Activated T-helper 1 cell treated with anti-CD3 and anti-CD28 coated beads, Interleukin-12 subunit alpha, Interleukin-12 subunit beta, Interleukin-2, Interleukin-4 antibody, amounts not matched to agents 30 ng/mL and 10 ng/mL and 1 ng/mL, durations not matched to agents 14 hours and 24 hours and 36 hours (primary cell): Measurements from ENCODE around the gene KIAA1549. TPM values are rescaled to one million over a fixed set of nuclear protein-coding genes. Genes with fewer than 3 reads are reported as not detected.

ENCODE experiments used
- DNase-seq: peaks from one replicate; pipeline ENCODE4 v3.0.0; 2021; ENCODE audit warnings: low spot score
- H3K27ac Mint-ChIP-seq: one replicate; pipeline ENCODE4 v1.8.0; 2021; ENCODE audit warnings: mild to moderate bottlenecking, mixed read lengths
- H3K27me3 Mint-ChIP-seq: one replicate; pipeline ENCODE4 v1.8.0; 2022; ENCODE audit warnings: mild to moderate bottlenecking, moderate library complexity, mixed read lengths; ENCODE audit not compliant: insufficient read depth
- H3K36me3 Mint-ChIP-seq: one replicate; pipeline ENCODE4 v1.8.0; 2021; ENCODE audit warnings: low read depth, mixed read lengths
- H3K4me1 Mint-ChIP-seq: one replicate; pipeline ENCODE4 v1.8.0; 2021; ENCODE audit warnings: low read depth, mixed read lengths
- H3K4me3 Mint-ChIP-seq: one replicate; pipeline ENCODE4 v1.8.0; 2021; ENCODE audit warnings: mild to moderate bottlenecking, moderate library complexity, mixed read lengths
- H3K9me3 Mint-ChIP-seq: one replicate; pipeline ENCODE4 v1.8.0; 2021; ENCODE audit warnings: mixed read lengths
- intact Hi-C: fragments of 100-400 bp; cut with micrococcal nuclease; formaldehyde crosslinking; loops from one replicate; pipeline ENCODE4 v1.15.1; 2024
- total RNA-seq: library from RNA; stranded (reverse); gene quantifications from 2 replicates; pipeline ENCODE4 v1.2.3, GENCODE V29; 2022

KIAA1549 gene
- total RNA-seq, 1 donor from 2014 or later, result 0.75 TPM

- Mint-ChIP-seq H3K4me1 (no peaks in the 10 kb centered on the region), H3K36me3 (no peaks in the 10 kb centered on the region), H3K27me3 (peaks cover 18% of the 10 kb centered on the region), H3K9me3 (no peaks in the 10 kb centered on the region), H3K4me3 (no peak overlapping the region), H3K27ac (no peak overlapping the region)
- no peak for DNase-seq
- intact Hi-C loops, result no loop called here
Measured at GRCh38 chr7:138967159-138967558, 14.0 kb downstream of the KIAA1549 start.

- H3K27ac Mint-ChIP-seq, result no peak overlapping the region
- DNase-seq, result no peak
- H3K36me3 Mint-ChIP-seq, result no peaks in the 10 kb centered on the region
- no peak overlapping the region for H3K4me3 Mint-ChIP-seq
- intact Hi-C loops, result no loop called here
- H3K4me1 Mint-ChIP-seq, result no peaks in the 10 kb centered on the region
- peaks cover 12% of the 10 kb centered on the region for H3K27me3 Mint-ChIP-seq
- no peaks in the 10 kb centered on the region for H3K9me3 Mint-ChIP-seq
Measured at GRCh38 chr7:138964624-138965436, 16.4 kb downstream of the KIAA1549 start.

GRCh38 chr7:138963675-138964074, 17.5 kb downstream of the KIAA1549 start:
- H3K9me3 Mint-ChIP-seq, result no peaks in the 10 kb centered on the region
- intact Hi-C loops, result no loop called here
- no peaks in the 10 kb centered on the region for H3K4me1 Mint-ChIP-seq
- peaks cover 12% of the 10 kb centered on the region for H3K27me3 Mint-ChIP-seq
- DNase-seq, result no peak
- H3K36me3 Mint-ChIP-seq, result no peaks in the 10 kb centered on the region
- no peak overlapping the region for H3K4me3 Mint-ChIP-seq
- H3K27ac Mint-ChIP-seq, result no peak overlapping the region

GRCh38 chr7:138962561-138963270, 18.5 kb downstream of the KIAA1549 start:
- intact Hi-C loops, result no loop called here

GRCh38 chr7:138961159-138961558, 20.0 kb downstream of the KIAA1549 start:
- H3K27ac Mint-ChIP-seq, result no peak overlapping the region
- intact Hi-C loops, result no loop called here
- H3K36me3 Mint-ChIP-seq, result no peaks in the 10 kb centered on the region
- peaks cover 12% of the 10 kb centered on the region for H3K9me3 Mint-ChIP-seq
- no peaks in the 10 kb centered on the region for H3K4me1 Mint-ChIP-seq
- H3K4me3 Mint-ChIP-seq, result no peak overlapping the region
- H3K27me3 Mint-ChIP-seq, result peaks cover 13% of the 10 kb centered on the region
- DNase-seq, result no peak

More at GRCh38 chr7:138962561-138963270, 18.5 kb downstream of the KIAA1549 start:
- no peak for DNase-seq
- no peaks in the 10 kb centered on the region for H3K36me3 Mint-ChIP-seq
- H3K4me1 Mint-ChIP-seq, result no peaks in the 10 kb centered on the region
- peaks cover 4% of the 10 kb centered on the region for H3K9me3 Mint-ChIP-seq
- H3K27ac Mint-ChIP-seq, result no peak overlapping the region
- peaks cover 13% of the 10 kb centered on the region for H3K27me3 Mint-ChIP-seq
- no peak overlapping the region for H3K4me3 Mint-ChIP-seq

- Mint-ChIP-seq H3K4me1 (no peaks in the 10 kb centered on the region), H3K27ac (no peak overlapping the region), H3K4me3 (no peak overlapping the region), H3K36me3 (no peaks in the 10 kb centered on the region), H3K27me3 (peaks cover 13% of the 10 kb centered on the region), H3K9me3 (peaks cover 15% of the 10 kb centered on the region)
- no peak for DNase-seq
- intact Hi-C loops, result no loop called here
Measured at GRCh38 chr7:138958391-138958956, 22.7 kb downstream of the KIAA1549 start.

GRCh38 chr7:138957753-138958390, 23.3 kb downstream of the KIAA1549 start:
- Mint-ChIP-seq H3K27me3 (peaks cover 10% of the 10 kb centered on the region), H3K4me1 (no peaks in the 10 kb centered on the region), H3K36me3 (no peaks in the 10 kb centered on the region), H3K9me3 (peaks cover 15% of the 10 kb centered on the region), H3K27ac (no peak overlapping the region), H3K4me3 (no peak overlapping the region)
- no peak for DNase-seq
- intact Hi-C loops, result no loop called here

- Mint-ChIP-seq H3K4me3 (no peak overlapping the region), H3K27ac (no peak overlapping the region), H3K4me1 (no peaks in the 10 kb centered on the region), H3K9me3 (peaks cover 15% of the 10 kb centered on the region), H3K36me3 (no peaks in the 10 kb centered on the region), H3K27me3 (peaks cover 10% of the 10 kb centered on the region)
- no peak for DNase-seq
- intact Hi-C loops, result no loop called here
Measured at GRCh38 chr7:138957217-138957616, 24.0 kb downstream of the KIAA1549 start.

- no peaks in the 10 kb centered on the region for H3K4me1 Mint-ChIP-seq
- DNase-seq, result no peak
- H3K4me3 Mint-ChIP-seq, result no peak overlapping the region
- no peaks in the 10 kb centered on the region for H3K36me3 Mint-ChIP-seq
- H3K27ac Mint-ChIP-seq, result no peak overlapping the region
- intact Hi-C loops, result no loop called here
- H3K9me3 Mint-ChIP-seq, result peaks cover 15% of the 10 kb centered on the region
- H3K27me3 Mint-ChIP-seq, result peaks cover 16% of the 10 kb centered on the region
Measured at GRCh38 chr7:138954545-138955475, 26.4 kb downstream of the KIAA1549 start.

GRCh38 chr7:138952791-138953190, 28.4 kb downstream of the KIAA1549 start:
- no peak overlapping the region for H3K27ac Mint-ChIP-seq
- no peak for DNase-seq
- H3K4me1 Mint-ChIP-seq, result no peaks in the 10 kb centered on the region
- H3K4me3 Mint-ChIP-seq, result no peak overlapping the region
- H3K36me3 Mint-ChIP-seq, result no peaks in the 10 kb centered on the region
- peaks cover 11% of the 10 kb centered on the region for H3K9me3 Mint-ChIP-seq
- intact Hi-C loops, result no loop called here
- peaks cover 13% of the 10 kb centered on the region for H3K27me3 Mint-ChIP-seq

- H3K36me3 Mint-ChIP-seq, result no peaks in the 10 kb centered on the region
- H3K9me3 Mint-ChIP-seq, result peaks cover 10% of the 10 kb centered on the region
- no peak overlapping the region for H3K4me3 Mint-ChIP-seq
- no peaks in the 10 kb centered on the region for H3K4me1 Mint-ChIP-seq
- DNase-seq, result no peak
- intact Hi-C loops, result no loop called here
- peaks cover 14% of the 10 kb centered on the region for H3K27me3 Mint-ChIP-seq
- no peak overlapping the region for H3K27ac Mint-ChIP-seq
Measured at GRCh38 chr7:138951953-138952352, 29.2 kb downstream of the KIAA1549 start.

- no peak for DNase-seq
- H3K27me3 Mint-ChIP-seq, result peaks cover 23% of the 10 kb centered on the region
- no peak overlapping the region for H3K4me3 Mint-ChIP-seq
- no peaks in the 10 kb centered on the region for H3K9me3 Mint-ChIP-seq
- H3K27ac Mint-ChIP-seq, result no peak overlapping the region
- intact Hi-C loops, result no loop called here
- no peaks in the 10 kb centered on the region for H3K36me3 Mint-ChIP-seq
- no peaks in the 10 kb centered on the region for H3K4me1 Mint-ChIP-seq
Measured at GRCh38 chr7:138949421-138950088, 31.6 kb downstream of the KIAA1549 start.
